DND-41 (cell line): ENCODE results near the gene IGSF9B.

ENCODE experiments used
- EZH2 ChIP-seq: IDR thresholded peaks from 3 replicates; pipeline ENCODE4 v1.6.1; 2012; ENCODE audit warnings: borderline replicate concordance, low read depth, mild to moderate bottlenecking, moderate library complexity, low read length, inconsistent platforms; ENCODE audit not compliant: severe bottlenecking
- TF ChIP-seq, protein P1 (sequence below): IDR thresholded peaks from 2 replicates; pipeline ENCODE4 v1.5.1; 2012; ENCODE audit warnings: borderline replicate concordance, low read length, moderate library complexity, mild to moderate bottlenecking; ENCODE audit not compliant: poor library complexity, severe bottlenecking; ENCODE audit errors: extremely low read depth

DNA sequence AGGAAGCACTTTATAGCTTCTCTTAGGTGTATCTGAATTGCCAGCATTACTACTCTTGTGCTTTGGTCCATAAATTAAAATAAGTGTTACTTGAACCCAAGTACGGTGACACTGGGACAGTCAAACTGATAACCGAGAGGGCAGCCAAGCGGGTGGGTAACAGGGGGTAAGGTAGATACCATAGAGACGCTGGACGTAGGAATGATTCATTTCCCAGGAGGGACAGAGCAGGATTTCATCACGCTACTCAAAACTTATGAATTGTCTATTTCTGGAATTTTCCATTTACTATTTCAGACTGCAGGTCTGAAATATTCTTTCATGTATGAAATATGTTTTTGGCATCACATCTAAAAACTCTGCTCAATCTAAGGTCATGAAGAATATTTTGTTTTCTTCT, 96.6 kb downstream of the IGSF9B start:
- TF ChIP-seq, protein P1, sequence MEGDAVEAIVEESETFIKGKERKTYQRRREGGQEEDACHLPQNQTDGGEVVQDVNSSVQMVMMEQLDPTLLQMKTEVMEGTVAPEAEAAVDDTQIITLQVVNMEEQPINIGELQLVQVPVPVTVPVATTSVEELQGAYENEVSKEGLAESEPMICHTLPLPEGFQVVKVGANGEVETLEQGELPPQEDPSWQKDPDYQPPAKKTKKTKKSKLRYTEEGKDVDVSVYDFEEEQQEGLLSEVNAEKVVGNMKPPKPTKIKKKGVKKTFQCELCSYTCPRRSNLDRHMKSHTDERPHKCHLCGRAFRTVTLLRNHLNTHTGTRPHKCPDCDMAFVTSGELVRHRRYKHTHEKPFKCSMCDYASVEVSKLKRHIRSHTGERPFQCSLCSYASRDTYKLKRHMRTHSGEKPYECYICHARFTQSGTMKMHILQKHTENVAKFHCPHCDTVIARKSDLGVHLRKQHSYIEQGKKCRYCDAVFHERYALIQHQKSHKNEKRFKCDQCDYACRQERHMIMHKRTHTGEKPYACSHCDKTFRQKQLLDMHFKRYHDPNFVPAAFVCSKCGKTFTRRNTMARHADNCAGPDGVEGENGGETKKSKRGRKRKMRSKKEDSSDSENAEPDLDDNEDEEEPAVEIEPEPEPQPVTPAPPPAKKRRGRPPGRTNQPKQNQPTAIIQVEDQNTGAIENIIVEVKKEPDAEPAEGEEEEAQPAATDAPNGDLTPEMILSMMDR: no peak
- TF ChIP-seq EZH2: no peak
